GM10847 (cell line): ENCODE results near the gene LMAN2L.

Source experiments
- POLR2A ChIP-seq: IDR thresholded peaks from 2 replicates; pipeline ENCODE4 v1.6.1; 2011; ENCODE audit not compliant: insufficient read length; ENCODE audit errors: extremely low read depth

LMAN2L gene

DNA sequence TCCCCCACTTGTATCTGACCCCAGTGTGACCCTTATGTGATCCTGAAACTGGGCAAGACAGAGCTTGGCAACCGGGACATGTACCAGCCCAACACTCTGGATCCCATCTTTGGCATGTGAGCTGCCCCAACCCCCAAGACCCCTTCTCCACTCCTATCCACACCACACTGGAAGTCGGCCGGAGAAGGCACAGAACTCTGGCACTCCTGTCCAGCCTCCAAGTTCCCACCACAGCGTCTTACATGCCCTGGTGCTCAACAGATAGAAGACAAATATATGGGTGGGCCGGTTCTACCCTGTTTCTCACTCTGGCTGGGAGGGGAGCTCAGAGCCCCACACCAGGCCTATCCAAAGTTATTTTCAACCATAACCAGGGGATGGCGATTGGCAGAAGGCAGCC is 40.8 kb downstream of the LMAN2L start:
- TF ChIP-seq POLR2A: no peak

DNA sequence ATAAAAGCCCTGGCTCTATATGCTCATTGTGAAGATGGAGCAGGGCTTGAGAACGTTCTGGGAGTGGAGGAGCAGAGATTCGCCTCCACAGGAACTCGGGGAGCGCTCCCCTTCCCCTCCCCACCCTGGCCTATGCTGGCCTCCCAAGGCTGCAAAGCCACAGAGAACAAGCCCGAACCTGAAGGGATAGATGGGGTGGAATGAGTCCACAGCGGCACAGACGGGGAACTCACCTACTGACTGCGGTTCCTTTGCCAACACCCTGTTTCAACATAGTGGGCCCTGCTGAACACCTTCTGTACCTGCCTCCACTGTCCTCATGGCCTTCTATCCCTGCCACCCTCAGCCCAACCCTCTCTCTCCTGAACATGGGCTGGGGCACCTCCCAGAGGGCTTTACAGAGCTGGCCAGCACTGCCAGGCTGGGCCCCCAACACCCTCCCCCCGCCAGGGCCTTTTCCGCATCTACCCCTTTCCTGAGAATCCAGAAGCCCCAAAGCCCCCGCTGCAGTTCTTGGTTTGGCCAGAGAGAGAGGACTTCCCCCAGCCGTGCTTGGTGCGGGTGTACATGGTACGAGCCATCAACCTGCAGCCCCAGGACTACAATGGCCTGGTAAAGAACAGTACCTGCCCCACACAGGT is 41.5 kb downstream of the LMAN2L start:
- TF ChIP-seq POLR2A: no peak

- TF ChIP-seq POLR2A: no peak
Observed at GRCh38 chr2:96697476-96697875, 42.4 kb downstream of the LMAN2L start.

GRCh38 chr2:96695602-96696001 is 44.3 kb downstream of the LMAN2L start:
- TF ChIP-seq POLR2A: no peak

DNA sequence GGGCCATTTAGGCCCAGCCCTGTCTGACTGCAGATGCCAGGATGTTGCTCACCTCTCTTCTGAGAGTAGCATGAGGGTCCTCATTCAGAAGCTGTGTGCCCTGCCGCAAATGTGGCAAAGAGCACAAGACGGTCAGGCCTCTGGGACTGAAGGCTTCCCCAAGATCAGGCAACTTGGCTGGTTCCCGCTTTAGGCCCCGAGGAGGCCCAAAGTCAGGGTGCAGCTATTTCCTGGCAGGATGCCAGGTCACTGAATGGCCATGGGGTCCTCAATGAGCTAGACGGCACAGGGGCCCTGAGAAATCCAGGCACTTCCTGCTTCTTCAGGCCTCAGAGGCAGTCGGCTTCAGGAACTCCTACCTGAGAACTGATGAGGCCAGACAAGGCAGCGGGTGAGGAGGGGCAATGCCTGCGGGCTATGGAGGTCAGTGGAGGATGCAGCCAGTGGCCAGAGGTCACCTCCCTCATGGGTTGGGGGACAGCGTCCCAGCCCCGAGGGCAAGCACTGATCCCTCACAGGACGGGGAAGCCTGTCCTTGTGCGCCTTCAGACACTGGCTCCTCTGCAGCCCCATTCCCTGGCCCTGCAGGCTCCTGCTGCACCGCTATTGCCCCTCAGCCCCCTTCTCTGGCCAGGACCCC is 44.9 kb downstream of the LMAN2L start:
- no peak for TF ChIP-seq POLR2A

DNA sequence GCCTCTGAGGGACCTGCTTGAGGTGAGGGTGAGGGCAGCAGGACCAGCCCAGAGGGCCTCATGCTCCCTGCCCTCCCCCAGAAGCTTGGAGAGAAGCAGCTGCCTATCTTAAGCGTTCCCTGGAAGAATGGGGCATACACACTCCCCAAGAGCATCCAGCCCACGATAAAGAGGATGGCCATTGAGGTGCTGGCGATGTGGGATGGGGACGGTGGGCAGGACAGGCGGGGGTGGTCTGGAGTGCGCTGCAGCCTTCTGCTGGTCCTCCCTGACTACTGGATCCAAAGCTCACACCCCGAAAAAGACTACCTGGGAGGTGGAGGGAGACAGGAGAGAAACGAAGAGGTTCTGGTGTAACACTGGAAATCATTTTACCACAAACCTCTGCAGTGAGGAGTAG is 45.6 kb downstream of the LMAN2L start:
- TF ChIP-seq POLR2A: no peak

DNA sequence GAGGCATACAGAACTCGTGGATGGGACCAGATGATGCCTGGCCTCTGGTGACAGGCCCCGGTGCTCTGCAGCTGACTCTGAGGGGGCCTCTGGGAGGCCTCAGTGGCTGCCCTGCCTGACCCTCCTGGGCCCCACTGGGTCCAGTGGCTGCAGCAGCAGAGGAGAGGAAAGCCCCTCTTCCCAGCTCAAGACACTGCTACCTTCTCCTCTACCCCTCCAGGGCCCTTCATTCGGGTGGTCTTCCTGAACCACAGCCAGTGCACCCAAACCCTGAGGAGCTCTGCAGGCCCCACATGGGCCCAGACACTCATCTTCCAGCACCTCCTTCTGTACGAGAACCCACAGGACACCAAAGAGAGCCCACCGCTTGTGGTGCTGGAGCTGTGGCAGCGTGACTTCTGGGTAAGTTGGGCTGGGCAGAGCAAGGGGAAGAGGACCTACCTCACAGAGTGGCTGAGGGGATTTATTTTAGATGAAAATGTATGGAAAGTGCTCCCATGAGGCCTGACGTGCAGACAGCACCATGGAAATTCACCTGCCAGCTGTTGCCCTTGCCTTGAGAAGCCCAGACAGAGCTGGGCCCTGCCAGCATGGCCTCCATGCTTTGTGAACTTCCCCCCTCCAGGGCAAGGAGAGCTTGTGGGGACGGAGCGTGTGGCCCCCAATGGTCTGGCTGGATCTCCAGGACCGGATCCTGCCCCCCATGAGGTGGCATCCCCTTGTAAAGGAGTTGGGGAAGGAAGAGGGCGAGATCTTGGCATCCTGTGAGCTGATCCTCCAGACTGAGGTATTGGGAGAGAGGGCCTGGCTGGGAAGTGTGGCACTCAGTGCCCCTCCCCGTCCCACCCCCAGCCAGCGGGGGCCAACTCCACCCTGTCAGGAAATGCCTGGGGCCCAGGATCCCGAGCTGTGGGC is 46.3 kb downstream of the LMAN2L start:
- TF ChIP-seq POLR2A: no peak

- TF ChIP-seq POLR2A: no peak
Observed at GRCh38 chr2:96692094-96692971, 47.5 kb downstream of the LMAN2L start.

GRCh38 chr2:96691022-96691612 is 48.7 kb downstream of the LMAN2L start:
- no peak for TF ChIP-seq POLR2A

- no peak for TF ChIP-seq POLR2A
Observed at GRCh38 chr2:96690306-96691021, 49.4 kb downstream of the LMAN2L start.

GRCh38 chr2:96689431-96689991 is 50.4 kb downstream of the LMAN2L start:
- no peak for TF ChIP-seq POLR2A

DNA sequence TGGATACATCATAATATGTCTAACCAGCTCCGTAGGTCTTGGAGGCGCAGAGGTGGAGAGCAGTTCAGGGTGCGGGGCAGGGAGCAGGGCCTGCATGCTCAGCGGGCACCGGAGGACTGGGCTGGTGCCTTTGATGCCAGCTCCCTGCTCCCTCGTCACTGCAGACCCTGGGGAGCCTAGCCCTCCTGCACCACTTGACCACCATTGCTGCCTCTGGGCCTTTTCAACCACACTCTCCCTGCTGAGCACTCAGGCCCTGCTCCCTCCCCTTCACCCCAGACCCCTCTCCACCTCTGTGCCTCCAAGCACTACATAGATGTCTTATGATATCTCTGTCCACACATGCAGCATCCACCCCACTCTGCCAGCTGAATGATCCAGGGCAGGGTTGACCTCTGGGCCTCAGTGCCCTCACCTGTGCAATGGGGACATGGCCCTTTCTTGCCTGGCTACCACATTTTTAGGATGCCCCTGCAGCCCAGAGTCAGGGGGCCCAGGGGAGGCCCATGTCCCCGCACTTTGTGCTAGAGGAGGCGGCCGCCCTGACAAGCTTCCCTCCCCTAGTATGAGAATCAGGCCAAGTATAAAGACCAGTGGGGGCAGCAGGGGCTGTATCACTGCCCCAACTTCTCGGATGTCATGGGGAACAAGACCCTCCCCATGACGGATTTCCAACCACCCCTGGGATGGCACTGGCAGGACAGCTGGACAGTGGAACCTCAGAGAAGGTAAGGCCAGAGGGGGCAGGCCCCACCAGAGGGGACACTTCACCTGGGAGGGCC is 51.0 kb downstream of the LMAN2L start:
- TF ChIP-seq POLR2A: no peak
